ENCODE results near the gene USP47.

USP47 gene

GRCh38 chr11:11966826-11967668 is 125.3 kb downstream of the USP47 start:
- DNase-seq (ENCODE audit: low read depth): peak; percentile 34

DNA sequence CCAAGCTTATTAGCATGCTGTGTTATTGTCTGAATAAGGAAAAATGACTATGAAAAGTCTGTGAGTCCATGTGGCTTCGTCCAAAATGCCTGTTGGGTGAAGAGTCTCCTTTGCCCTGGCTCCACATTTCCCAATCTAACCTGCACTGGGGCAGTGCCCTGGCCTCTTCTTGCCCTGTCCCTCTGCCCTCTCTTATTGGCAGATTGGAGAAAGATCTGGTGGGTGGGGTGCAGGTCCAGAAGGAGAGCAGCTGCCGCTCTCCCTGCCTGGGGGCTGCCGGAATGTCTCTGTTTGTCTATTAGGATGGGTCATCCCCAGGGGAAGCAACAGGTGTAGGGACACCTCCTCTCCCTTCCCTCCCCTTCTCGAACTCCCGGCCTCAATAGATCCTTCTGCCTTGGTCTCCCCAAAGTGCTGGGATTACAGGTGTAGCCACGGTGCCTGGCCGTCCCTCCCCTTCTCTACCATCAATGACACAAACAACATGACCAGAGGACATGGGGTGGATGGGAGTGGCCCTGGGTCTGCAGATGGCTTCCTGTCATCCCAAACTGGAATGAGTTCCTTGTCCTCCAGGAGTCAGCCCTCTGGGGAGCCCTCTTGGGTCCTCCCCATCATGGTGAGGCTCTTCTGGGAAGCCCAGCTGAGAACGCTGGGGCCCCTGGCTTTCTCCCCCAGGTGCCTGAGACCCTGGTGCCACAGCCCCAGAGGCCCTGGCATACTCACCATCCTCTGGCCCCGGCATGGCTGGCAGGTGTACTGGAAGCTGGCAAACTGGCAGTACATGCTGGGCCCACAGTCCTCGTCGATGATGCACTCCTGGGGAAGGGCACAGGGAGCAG is 126.1 kb downstream of the USP47 start:
- no peak for DNase-seq (ENCODE audit: low read depth)

DNA sequence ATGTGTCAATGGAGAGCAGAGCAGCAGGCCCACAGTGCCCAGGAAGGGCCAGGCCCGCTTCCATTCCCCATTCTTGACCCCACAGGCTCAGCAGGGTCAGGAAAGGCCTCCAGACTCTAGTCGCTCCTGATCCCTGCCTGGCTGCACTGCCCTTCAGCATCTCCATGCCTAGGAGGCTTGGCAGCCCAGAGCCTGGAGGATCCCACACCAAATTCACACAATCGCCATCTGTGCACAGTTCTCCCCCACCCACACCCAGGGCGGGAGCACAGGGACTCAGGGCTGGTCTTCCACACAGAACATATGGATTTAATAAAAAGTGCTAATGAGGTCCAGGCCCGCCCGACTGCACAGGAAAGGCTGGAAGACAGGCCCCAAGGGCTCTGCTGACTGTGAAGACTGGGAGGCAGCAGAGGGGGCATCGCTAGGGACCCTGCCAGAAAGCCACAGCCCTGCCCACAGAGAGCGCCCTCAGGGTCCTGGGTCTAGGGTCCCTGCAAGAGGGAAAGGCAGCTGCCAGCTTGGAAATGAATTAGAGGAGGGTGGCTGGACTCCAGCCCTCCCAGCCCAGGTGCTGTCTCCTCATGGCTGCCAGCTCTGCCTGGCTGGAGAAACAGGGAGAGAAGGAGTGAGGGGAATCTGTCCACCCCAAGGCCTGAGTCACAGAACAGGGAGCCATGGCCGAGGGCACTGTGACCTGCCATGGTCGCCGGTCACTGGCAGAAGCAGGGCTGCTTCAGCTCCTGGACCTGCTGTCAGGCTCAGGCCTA is 126.9 kb downstream of the USP47 start:
- no peak for DNase-seq (ENCODE audit: low read depth)

DNA sequence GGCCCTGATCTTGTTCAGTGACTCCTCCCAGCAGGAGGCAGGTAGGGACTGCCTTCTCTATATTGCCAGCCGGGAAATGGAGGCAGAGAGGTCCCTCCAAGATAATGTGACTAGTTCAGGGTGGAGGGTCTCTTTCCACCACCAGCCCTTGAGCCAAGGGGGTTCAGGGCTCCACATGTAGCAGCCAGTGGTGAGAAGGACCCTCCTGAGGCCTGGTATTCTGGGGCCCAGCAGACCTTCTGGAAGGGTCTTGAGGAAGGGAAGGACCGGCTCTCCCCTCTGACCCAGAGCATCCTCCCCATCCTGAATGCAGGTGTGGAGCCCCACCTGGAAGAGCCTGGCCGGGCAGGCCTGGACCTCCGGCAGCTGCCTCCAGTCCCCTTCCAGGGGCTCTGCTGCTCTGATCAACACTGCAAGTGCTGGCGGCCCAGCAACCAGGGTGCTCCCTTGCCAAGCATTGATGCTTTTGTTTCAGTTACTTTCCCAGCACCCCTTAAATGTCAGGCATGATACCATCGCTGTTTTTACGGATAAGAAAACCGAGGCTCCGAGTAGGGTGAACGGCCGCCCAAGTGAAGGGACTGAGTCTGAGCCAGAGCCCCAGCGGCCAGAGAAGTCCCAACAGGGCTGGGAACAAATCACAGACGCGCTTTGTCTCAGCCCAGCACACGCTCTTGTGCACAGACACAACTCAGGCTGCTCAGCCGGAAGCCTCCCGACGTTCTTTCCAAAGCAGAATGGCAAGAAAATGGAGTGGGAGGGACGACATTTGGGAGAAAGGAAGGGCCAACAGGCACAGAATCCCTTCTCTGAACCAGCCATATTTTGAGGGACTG is 127.8 kb downstream of the USP47 start:
- DNase-seq (ENCODE audit: low read depth): no peak

- no peak for DNase-seq (ENCODE audit: low read depth)
Observed at GRCh38 chr11:11970556-11970955, 128.8 kb downstream of the USP47 start.

DNA sequence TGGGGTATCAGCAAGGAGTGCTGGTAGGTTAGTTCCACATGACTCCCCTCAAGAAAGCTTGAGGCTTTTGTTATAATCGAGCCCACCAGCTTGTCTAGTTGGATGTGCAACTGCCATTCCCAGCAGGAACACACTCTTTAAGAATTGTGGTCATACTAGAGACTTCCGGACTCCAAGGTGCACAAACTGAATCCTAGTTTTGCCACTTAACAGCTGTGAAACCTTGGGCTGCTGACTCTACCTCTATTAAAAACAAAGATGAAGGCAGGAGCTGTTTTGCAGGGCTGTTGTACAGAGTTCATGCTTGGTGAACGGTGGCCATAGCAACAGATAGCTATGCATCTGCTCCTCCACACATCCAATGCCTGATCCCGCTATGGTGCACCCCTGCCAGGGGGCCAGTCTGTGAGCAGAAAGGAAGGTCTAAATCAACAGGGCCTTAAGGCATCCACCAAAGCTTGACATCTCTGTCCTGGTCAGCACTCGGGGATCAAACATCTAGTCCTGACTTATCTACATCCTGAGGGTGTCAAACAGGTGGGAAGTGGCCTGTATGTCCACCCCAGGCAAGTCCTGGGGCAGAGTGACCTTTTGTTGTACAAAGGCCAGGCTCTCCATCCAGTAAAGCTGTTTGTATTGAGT is 130.3 kb downstream of the USP47 start:
- no peak for DNase-seq (ENCODE audit: low read depth)

GRCh38 chr11:11972730-11973341 is 131.1 kb downstream of the USP47 start:
- DNase-seq (ENCODE audit: low read depth): no peak

DNA sequence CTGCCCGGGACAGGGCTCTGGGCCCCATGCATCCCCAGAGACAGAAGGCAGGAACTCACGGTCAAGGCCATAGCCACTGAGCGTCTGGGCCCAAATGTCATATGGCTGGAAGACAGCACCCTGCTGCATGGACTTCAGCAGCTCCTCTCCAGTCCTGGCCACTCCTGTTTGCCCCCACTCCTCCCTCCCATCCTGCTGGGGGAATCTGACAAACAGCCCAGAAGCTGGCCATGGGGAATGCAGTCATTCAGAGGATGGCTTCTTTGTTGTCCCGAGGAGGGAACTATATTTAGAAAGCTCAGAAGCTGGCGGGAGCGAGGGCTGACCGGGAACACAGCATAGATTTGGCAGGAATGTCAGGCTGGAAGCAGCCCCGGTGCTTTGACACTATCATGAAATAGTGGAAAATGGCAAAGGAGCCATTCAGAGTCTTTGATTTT is 131.6 kb downstream of the USP47 start:
- DNase-seq (ENCODE audit: low read depth): no peak

GRCh38 chr11:11973866-11974265 is 132.1 kb downstream of the USP47 start:
- no peak for DNase-seq (ENCODE audit: low read depth)

GRCh38 chr11:11975201-11976092 is 133.7 kb downstream of the USP47 start:
- no peak for DNase-seq (ENCODE audit: low read depth)

DNA sequence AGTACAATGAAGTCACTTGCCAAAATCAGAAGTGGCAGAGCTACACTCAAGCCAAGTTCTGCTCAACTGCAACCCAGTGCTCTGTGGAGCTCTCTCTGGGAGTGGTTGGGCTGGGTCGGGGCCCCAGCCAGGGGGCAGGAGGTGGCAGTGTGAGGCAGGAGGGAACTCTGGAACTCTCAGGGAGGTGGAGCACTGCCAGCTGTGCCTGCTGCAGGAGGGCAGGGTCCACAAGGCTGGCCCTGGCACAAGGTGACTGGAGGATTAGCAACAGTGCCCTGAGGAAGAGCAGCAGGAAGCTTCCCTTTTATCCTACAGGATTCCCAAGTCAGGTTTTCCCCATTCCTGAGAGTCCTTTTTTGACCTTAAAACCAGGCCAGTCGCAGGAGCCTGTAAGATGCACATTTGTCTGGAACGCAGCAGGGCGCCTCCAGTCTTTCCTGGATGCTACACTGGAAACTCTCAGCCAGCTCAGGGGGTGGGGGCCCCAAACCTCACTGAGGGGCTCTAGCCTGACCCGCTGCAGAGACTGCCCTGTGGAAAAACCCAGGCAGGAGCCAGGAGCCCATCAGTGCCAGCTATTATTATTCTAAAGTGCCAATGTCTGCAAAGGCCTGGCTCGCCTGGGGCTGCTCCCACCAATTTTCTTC is 134.8 kb downstream of the USP47 start:
- DNase-seq (ENCODE audit: low read depth): no peak

- DNase-seq (ENCODE audit: low read depth): no peak
Observed at GRCh38 chr11:11977206-11977938, 135.6 kb downstream of the USP47 start.

DNA sequence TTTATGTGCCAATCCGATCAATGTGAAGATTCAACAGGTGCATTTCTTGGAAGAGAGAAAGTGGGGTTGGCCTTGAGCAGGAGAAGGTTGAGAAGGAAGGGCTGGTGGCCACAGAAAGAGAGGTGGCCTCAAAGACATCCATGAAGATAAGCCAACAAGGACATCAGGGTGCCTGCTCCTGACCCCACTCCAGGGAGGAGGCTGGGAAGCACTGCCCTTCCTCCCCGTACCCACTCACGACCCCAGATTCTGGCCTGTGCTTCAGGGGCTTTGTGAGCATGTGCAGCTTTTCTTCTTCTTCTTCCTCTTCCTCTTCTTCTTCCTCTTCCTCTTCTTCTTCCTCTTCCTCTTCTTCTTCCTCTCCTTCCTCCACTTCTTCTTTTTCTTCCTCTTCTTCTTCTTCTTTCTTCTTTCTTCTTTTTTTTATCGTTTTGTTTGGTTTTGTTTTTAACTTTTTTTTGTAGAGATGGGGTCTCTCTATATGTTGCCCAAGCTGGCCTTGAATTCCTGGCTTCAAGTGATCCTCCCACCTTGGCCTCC is 136.4 kb downstream of the USP47 start:
- DNase-seq (ENCODE audit: low read depth): no peak

DNA sequence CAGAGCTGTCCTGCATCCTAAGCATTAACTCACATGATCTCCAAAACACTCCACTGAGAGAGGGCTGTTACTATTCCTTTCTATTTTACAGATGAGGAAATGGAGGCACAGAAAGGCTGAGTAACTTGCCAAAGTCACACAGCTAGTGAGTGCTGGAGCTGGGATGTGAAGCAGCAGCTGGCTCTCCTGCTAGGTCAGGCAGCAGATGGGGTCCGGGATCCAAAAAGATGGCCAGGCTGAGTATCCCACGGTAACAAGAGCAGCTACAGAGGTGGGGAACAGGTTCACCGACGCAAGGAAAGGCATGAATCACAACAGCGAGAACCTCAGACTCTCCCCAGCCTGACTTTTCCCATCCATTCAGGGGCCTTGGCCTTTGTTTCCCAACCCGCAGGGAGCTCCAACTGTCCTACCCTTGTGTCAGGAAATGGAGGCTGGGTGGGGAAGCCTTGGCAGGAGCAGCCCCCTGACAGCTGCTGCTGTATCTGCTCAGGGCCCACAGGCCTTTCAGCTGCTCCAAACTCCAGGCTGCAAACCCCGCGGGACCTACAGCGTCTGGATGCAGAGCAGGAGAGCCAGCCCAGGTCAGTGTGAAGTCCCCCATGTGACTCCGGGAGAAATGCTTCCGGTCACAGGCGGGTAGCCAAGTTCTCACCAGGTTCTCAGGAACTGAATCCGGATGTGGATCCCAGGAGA is 137.2 kb downstream of the USP47 start:
- no peak for DNase-seq (ENCODE audit: low read depth)

DNA sequence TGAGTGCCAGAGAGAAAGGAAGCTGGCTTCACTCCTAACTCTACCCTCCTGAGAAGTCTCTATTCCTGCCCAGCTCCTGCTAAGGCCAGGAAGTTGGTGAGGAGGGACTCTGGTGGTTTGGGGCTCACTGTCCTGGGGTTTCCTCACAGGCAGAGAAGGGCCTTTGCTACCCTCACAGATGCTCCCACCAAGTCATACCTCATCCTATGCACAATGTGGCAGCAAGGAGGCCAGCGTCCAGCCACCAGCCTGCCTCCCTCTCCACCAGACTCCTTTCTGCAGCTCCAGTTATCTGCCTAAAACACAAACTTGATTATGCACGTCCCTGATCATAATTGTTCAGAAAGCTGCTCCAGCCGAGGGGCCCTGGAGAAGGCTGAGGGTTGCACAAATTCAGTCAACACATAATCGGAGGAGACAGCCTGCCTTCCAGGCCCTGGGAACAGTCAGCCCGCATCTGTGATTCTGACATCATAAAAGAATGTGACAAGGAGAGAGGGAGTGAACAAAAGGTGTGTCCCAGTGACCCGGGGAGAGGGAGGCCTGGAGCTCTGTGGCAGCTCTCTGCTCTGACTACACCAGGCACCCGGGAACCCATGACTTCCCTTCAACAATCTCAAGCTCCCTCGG is 137.8 kb downstream of the USP47 start:
- DNase-seq (ENCODE audit: low read depth): no peak

GRCh38 chr11:11980200-11980599 is 138.4 kb downstream of the USP47 start:
- DNase-seq (ENCODE audit: low read depth): no peak

DNA sequence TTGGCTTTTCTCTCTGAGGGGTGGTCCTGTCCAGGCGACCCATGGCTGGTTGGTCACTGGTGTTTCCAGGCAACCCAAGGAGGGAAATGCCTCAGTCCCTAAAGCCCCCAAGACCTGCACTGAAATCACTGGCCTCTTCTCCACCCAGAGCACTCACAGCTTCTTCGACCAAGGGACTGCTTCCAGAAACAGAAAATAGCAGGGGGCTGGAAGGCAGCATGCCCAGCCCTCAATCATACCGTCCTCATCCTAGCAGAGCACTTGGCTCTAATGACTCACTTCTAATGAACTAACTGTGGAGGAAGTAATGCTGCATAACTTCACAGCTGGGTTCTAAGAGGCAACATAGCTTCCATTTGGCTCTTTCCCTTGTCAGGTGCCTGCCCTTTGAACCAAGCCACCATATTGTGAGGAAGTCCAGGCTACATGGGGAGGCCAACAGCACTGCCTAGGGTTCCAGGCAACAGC is 139.1 kb downstream of the USP47 start:
- no peak for DNase-seq (ENCODE audit: low read depth)

Measured in stimulated activated CD8-positive, alpha-beta memory T cell treated with anti-CD3 and anti-CD28 coated beads, Interleukin-15, amount 100 ng/mL, for 1 hour (primary cell).